ENCODE results near the gene ZNF664.

ZNF664 gene

GRCh38 chr12:123958462-123958861 lies 14.6 kb upstream of the ZNF664 start:
- TF ChIP-seq, protein P1, sequence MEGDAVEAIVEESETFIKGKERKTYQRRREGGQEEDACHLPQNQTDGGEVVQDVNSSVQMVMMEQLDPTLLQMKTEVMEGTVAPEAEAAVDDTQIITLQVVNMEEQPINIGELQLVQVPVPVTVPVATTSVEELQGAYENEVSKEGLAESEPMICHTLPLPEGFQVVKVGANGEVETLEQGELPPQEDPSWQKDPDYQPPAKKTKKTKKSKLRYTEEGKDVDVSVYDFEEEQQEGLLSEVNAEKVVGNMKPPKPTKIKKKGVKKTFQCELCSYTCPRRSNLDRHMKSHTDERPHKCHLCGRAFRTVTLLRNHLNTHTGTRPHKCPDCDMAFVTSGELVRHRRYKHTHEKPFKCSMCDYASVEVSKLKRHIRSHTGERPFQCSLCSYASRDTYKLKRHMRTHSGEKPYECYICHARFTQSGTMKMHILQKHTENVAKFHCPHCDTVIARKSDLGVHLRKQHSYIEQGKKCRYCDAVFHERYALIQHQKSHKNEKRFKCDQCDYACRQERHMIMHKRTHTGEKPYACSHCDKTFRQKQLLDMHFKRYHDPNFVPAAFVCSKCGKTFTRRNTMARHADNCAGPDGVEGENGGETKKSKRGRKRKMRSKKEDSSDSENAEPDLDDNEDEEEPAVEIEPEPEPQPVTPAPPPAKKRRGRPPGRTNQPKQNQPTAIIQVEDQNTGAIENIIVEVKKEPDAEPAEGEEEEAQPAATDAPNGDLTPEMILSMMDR (IDR thresholded peaks at IDR 0.05; ENCODE audit: low read depth, low read length, missing control alignments): no peak
- H3K4me3 ChIP-seq (ENCODE audit: low read depth, low read length): no peak overlapping the region
- DNase-seq (ENCODE audit: low read depth): no peak

DNA sequence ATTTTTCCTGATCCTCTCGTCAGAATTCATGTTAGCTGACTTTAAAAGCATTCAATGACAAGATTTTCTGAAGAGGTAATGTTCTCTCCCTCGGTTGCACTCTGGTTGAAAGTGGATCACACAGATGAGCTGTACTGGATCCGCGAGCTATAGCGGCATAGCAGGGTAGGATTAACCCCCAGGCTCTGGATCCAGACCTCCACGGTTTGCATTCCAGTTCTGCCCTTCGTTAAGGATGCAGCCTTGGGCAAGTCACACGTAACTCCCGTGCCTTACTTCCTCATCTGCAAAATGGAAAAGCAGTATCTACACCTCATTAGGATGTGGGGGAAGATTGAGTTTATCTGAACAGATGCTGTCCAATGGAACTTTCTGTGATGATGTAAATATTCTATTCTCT lies 14.1 kb upstream of the ZNF664 start:
- H3K4me3 ChIP-seq (ENCODE audit: low read depth, low read length): no peak overlapping the region
- TF ChIP-seq, protein P1 (IDR thresholded peaks at IDR 0.05; ENCODE audit: low read depth, low read length, missing control alignments): no peak
- DNase-seq (ENCODE audit: low read depth): no peak

- H3K4me3 ChIP-seq (ENCODE audit: low read depth, low read length): no peak overlapping the region
- DNase-seq (ENCODE audit: low read depth): no peak
- TF ChIP-seq, protein P1 (IDR thresholded peaks at IDR 0.05; ENCODE audit: low read depth, low read length, missing control alignments): no peak
Measured at GRCh38 chr12:123960029-123960735, 12.8 kb upstream of the ZNF664 start.

- no peak for DNase-seq (ENCODE audit: low read depth)
- TF ChIP-seq, protein P1 (IDR thresholded peaks at IDR 0.05; ENCODE audit: low read depth, low read length, missing control alignments): no peak
- no peak overlapping the region for H3K4me3 ChIP-seq (ENCODE audit: low read depth, low read length)
Measured at GRCh38 chr12:123960856-123961255, 12.2 kb upstream of the ZNF664 start.

- H3K4me3 ChIP-seq (ENCODE audit: low read depth, low read length): no peak overlapping the region
- no peak for DNase-seq (ENCODE audit: low read depth)
- TF ChIP-seq, protein P1 (IDR thresholded peaks at IDR 0.05; ENCODE audit: low read depth, low read length, missing control alignments): no peak
Measured at GRCh38 chr12:123961585-123962345, 11.2 kb upstream of the ZNF664 start.

DNA sequence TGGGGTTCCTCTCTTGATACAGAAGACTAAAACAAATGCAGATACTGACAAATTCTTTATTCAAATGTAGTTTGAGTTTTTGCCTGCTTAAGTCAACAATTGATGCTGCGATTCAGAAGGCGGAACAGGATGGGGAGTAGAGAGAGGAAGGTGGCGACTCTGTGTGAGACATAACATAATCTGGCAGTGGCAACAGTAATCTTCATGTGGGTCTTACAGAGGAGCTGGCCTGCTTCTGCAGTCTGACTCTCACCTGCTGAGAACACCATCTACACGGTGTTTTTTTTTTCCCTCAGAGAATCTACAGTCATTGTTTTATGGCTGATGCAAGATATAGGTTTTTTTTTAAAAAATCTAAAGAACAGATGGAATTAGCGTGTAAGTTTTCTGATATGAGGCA lies 10.5 kb upstream of the ZNF664 start:
- no peak overlapping the region for H3K4me3 ChIP-seq (ENCODE audit: low read depth, low read length)
- TF ChIP-seq, protein P1 (IDR thresholded peaks at IDR 0.05; ENCODE audit: low read depth, low read length, missing control alignments): no peak
- DNase-seq (ENCODE audit: low read depth): no peak
